ENCODE measurements around the gene DESI1.

DESI1 gene

GRCh38 chr22:41661088-41661487, 40.2 kb upstream of the DESI1 start:
- CTCF ChIA-PET = interaction anchor here (1.0 kb wide), 1 partner anchor 8 kb away, joined by 3 read pairs; no protein-coding TSS in a partner anchor
- no peak for DNase-seq (ENCODE audit: extremely low spot score)
- TF ChIP-seq, protein P1, sequence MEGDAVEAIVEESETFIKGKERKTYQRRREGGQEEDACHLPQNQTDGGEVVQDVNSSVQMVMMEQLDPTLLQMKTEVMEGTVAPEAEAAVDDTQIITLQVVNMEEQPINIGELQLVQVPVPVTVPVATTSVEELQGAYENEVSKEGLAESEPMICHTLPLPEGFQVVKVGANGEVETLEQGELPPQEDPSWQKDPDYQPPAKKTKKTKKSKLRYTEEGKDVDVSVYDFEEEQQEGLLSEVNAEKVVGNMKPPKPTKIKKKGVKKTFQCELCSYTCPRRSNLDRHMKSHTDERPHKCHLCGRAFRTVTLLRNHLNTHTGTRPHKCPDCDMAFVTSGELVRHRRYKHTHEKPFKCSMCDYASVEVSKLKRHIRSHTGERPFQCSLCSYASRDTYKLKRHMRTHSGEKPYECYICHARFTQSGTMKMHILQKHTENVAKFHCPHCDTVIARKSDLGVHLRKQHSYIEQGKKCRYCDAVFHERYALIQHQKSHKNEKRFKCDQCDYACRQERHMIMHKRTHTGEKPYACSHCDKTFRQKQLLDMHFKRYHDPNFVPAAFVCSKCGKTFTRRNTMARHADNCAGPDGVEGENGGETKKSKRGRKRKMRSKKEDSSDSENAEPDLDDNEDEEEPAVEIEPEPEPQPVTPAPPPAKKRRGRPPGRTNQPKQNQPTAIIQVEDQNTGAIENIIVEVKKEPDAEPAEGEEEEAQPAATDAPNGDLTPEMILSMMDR (IDR thresholded peaks at IDR 0.05; ENCODE audit: control extremely low read depth, extremely low read depth, low read depth, missing control alignments) = no peak
- POLR2A ChIA-PET = no interaction called here

GRCh38 chr22:41660416-41660815, 39.6 kb upstream of the DESI1 start:
- CTCF ChIA-PET = interaction anchor here (1.0 to 1.4 kb wide), 3 partner anchors 9 to 281 kb away, joined by 3 to 4 read pairs (median 3); no protein-coding TSS in a partner anchor
- POLR2A ChIA-PET = no interaction called here
- TF ChIP-seq, protein P1 (IDR thresholded peaks at IDR 0.05; ENCODE audit: control extremely low read depth, extremely low read depth, low read depth, missing control alignments) = no peak
- no peak for DNase-seq (ENCODE audit: extremely low spot score)

GRCh38 chr22:41659941-41660340, 39.1 kb upstream of the DESI1 start:
- no peak for DNase-seq (ENCODE audit: extremely low spot score)
- POLR2A ChIA-PET = no interaction called here
- TF ChIP-seq, protein P1 (IDR thresholded peaks at IDR 0.05; ENCODE audit: control extremely low read depth, extremely low read depth, low read depth, missing control alignments) = no peak
- CTCF ChIA-PET = interaction anchor here (1.0 to 1.6 kb wide), 4 partner anchors 9 to 281 kb away, joined by 3 to 5 read pairs (median 4); no protein-coding TSS in a partner anchor

GRCh38 chr22:41658869-41659268, 38.0 kb upstream of the DESI1 start:
- CTCF ChIA-PET = interaction anchor here (1.6 to 11.8 kb wide), 2 partner anchors 6 to 38 kb away, joined by 5 to 82 read pairs; no protein-coding TSS in a partner anchor
- TF ChIP-seq, protein P1 (IDR thresholded peaks at IDR 0.05; ENCODE audit: control extremely low read depth, extremely low read depth, low read depth, missing control alignments) = no peak
- POLR2A ChIA-PET = no interaction called here
- no peak for DNase-seq (ENCODE audit: extremely low spot score)

- POLR2A ChIA-PET = no interaction called here
- CTCF ChIA-PET = interaction anchor here (0.8 to 11.8 kb wide), 4 partner anchors 8 to 89 kb away, joined by 3 to 82 read pairs (median 4); no protein-coding TSS in a partner anchor
Observed at GRCh38 chr22:41657709-41658108, 36.9 kb upstream of the DESI1 start.

DNA sequence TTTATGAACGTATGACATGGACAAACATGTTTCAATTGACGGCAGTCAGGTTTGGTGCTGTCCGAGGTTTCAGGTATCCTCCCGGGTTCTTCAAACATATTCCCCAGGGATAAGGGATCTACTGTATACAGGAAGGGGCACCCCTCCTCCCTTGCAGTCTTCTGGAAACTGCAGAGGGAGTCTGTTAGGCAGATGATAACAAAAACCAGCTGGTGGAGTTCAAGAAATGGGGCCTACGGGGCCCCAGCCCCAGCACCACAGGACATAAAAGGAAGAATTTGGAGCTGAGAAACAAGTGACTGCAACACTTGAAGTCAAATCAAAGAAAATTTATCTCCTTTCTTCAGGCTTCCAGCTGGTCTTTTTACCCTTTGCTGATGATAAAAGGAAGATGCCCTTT, 35.7 kb upstream of the DESI1 start:
- DNase-seq (ENCODE audit: extremely low spot score) = no peak
- ChIA-PET CTCF (interaction anchor here (0.9 to 11.8 kb wide), 3 partner anchors 9 to 90 kb away, joined by 3 to 82 read pairs (median 4); no protein-coding TSS in a partner anchor), POLR2A (no interaction called here)
- TF ChIP-seq, protein P1 (IDR thresholded peaks at IDR 0.05; ENCODE audit: control extremely low read depth, extremely low read depth, low read depth, missing control alignments) = no peak

More at GRCh38 chr22:41657709-41658108, 36.9 kb upstream of the DESI1 start:
- DNase-seq (ENCODE audit: extremely low spot score) = no peak
- TF ChIP-seq, protein P1 (IDR thresholded peaks at IDR 0.05; ENCODE audit: control extremely low read depth, extremely low read depth, low read depth, missing control alignments) = no peak

Measured in GM10248 (cell line).